ENCODE results near the gene ALX3.
"Not testable (repeated sequence)": the region's sequence is repeated elsewhere in the genome, so short reads cannot be mapped to it uniquely, and the experiment has no call there.

GRCh38 chr1:110030687-110031086 lies 39.8 kb downstream of the ALX3 start:
- TF ChIP-seq, protein P1, sequence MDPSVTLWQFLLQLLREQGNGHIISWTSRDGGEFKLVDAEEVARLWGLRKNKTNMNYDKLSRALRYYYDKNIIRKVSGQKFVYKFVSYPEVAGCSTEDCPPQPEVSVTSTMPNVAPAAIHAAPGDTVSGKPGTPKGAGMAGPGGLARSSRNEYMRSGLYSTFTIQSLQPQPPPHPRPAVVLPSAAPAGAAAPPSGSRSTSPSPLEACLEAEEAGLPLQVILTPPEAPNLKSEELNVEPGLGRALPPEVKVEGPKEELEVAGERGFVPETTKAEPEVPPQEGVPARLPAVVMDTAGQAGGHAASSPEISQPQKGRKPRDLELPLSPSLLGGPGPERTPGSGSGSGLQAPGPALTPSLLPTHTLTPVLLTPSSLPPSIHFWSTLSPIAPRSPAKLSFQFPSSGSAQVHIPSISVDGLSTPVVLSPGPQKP (IDR thresholded peaks at IDR 0.05; ENCODE audit: borderline replicate concordance, low read depth, low read length) = not testable (repeated sequence)
- not testable (repeated sequence) for TF ChIP-seq CTCF (conservative IDR thresholded peaks at IDR 0.05; ENCODE audit: low read depth, low read length); USF2 (IDR thresholded peaks at IDR 0.05; ENCODE audit: low read depth, low read length); POLR2A (IDR thresholded peaks at IDR 0.05; ENCODE audit: low read depth, low read length); MAFK (IDR thresholded peaks at IDR 0.05; ENCODE audit: low read depth, low read length); FOS (IDR thresholded peaks at IDR 0.05; ENCODE audit: low read depth, low read length); MXI1 (IDR thresholded peaks at IDR 0.05; ENCODE audit: borderline replicate concordance, low read depth, low read length); RAD21 (IDR thresholded peaks at IDR 0.05; ENCODE audit: low read length); CEBPB (IDR thresholded peaks at IDR 0.05; ENCODE audit: low read depth, low read length); MAZ (IDR thresholded peaks at IDR 0.05; ENCODE audit: borderline replicate concordance, low read depth, low read length)
